SK-N-DZ (cell line): ENCODE results near the gene ADD1.
"Not testable (repeated sequence)": the region's sequence is repeated elsewhere in the genome, so short reads cannot be mapped to it uniquely, and the experiment has no call there.

ENCODE experiments used
- DNase-seq: peaks from one replicate; pipeline ENCODE4 v3.0.0-alpha.2; 2015; ENCODE audit warnings: low spot score

The ADD1 gene

DNA sequence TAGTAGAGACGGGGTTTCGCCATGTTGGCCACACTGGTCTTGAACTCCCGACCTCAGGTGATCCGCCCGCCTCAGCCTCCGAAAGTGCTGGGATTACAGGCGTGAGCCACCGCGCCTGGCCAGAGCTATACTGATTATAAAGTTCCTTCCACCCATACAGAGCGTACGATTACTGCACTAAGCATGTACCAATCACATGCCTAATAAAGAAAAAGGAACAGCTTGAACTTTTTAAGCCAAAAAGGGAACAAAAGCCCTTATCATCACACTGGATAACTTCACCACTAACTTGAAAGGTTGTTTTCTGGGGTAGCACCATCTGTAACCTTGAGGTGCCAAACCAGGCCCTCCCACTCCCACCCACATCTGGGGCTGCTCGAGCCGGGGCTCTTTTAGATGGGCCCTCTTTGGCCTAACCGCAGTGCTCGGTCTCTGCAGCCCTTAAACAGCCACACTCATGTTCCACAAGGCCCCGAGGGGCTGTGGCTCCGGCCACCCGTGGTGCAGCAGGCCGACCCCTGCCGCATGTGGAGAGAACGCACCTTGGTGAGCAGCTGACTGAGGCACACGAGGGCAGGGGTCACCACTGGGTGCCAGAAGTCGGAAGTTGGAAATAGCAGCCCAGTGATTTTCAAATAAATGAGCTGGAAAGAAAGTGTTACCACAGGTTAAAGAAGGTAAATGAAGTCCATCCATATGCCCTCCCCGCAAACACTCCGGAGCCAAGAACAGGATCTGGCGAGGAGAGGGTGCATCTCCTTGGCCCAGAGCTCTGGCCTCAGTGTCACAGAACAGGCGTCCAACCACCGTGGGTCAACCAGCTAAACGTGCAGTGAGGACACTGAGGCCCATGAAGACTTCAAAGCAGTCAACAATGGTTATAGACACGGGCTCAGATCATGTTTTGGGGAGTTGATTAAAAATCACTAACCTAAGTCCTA is 101.2 kb downstream of the ADD1 start:
- DNase-seq: no peak

- DNase-seq: not testable (repeated sequence)
These were observed 102.3 kb downstream of the ADD1 start for GRCh38 chr4:2945619-2946604.

- DNase-seq: no peak
These were observed 103.4 kb downstream of the ADD1 start for GRCh38 chr4:2946812-2947600.

GRCh38 chr4:2947926-2948325 is 104.3 kb downstream of the ADD1 start:
- no peak for DNase-seq

DNA sequence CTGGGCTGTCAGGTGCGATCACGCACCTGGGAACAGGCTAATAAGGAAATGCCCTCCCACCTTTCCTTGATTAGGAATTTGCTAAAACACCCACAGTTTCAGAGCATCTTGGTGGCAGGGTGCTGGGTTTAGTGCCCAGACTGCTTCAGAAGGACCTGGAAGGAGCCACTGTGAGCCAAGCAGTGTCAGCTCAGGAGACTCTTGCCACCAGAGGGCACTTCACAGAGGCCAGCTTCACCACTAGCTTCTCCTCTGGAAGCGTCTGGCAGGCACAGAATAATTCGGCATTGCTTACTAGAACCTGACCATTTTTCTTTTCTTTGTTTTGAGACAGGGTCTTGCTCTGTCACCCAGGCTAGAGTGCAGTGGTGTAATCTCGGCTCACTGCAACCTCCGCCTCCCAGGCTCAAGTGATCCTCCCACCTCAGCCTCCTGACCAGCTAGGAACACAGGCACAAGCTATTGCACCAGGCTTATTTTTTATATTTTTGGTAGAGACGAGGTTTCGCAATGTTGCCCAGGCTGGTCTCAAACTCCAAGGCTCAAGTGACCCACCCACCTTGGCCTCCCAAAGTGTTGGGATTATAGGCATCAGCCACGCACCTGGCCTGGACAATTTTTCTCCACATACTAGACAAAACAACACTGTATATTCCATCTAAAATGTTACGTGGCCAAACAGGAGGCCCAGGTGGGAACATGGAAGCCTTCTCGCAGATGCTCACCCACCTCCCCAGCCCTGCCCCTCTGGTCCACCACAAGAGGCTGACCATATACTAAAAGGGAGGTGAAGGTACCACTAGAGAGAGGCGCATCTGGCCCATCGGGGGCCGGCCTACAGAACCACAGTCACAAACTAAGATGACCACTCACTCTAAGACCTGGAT is 105.5 kb downstream of the ADD1 start:
- no peak for DNase-seq

GRCh38 chr4:2949782-2950125 is 106.1 kb downstream of the ADD1 start:
- DNase-seq: no peak

DNA sequence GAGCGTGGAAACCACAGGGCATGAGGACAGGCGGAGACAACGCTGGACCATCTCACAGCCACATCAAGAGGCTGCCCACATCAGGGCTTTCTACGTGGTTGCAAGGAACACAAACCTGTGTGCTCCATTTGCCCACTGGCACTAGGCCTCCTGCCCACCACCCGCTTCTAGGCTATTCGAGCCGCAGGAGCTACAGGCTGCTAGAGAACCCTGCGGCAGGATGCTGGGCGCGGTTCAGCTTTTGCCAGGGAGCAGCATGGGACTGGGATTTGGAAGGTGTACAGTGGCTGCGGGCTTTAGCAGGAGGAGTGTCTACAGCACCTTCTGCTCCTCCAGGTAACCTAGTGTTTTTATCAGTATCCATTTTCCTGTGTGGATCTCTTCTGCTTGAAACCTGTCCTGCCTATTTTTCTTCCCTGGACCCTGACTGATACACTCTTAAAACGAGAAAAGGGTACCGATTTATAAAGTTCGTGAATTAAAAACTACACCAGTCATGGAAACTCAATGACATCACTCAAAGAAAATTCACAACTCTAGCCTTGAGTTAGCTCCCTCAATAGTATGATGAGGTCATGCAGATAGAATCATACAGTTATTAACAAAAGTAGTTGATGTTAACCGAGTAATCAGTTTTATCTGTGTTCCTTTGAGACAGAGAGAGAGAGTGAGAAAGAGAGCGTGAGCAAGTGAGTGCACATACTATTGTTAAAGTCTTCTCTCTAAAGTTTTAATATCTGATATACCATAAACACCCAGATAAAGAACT is 106.8 kb downstream of the ADD1 start:
- no peak for DNase-seq

- DNase-seq: no peak
These were observed 109.9 kb downstream of the ADD1 start for GRCh38 chr4:2953496-2953895.

DNA sequence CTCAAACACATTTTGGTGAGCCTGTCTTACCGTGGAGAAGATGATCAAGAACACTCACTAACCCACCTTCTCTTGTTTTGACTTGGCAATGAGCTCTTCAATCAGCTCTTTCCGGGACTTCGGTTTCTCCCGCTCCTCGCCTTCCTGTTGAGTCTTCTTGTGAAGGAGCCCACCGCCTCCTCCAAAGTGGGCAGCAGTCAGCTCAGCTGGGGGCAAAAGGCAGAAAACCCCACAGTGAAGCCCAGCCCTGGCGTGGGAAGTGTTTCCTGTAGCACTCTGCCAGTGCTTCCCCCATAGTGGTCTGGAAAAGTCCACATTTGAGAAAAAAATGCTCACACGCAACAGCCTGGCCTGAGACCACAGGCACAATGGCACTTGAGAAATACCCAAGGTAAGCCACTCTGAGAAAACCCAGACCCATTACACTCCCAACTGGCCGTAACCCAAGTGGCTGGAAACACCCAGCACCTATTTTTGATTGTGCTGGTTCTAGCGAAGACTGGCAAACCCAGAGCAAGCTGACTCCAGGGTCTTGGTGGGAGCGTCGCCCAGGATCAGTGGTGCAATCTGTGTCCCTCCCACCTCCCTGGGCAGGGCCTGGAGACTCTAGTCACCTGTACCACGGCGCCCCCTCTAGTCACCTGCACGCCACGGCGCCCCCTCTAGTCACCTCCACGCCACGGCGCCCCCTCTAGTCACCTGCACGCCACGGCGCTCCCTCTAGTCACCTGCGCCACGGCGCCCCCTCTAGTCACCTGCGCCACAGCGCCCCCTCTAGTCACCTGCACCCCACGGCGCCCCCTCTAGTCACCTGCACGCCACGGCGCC is 110.9 kb downstream of the ADD1 start:
- no peak for DNase-seq

- not testable (repeated sequence) for DNase-seq
These were observed 111.8 kb downstream of the ADD1 start for GRCh38 chr4:2955186-2956044.

- DNase-seq: no peak
These were observed 114.8 kb downstream of the ADD1 start for GRCh38 chr4:2958446-2958845.

- not testable (repeated sequence) for DNase-seq
These were observed 116.8 kb downstream of the ADD1 start for GRCh38 chr4:2960450-2960849.

DNA sequence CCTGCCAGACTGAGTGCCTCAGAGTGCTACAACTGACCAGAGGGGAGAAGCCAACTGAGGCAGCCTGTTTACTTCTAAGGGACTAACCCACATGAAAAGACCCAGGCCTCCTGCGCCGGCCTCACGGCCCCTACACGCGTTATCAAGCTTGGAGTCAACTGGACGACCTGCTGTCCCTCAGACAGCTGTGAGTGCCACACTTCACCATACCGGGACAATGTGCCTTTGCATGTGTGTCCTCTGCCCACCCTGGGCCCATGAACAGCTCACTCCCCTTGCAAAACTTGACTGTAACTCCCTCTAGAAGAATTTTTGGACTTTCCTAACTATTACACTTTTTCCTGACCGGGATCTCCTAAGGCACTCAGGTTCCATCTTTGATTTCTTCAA is 117.8 kb downstream of the ADD1 start:
- DNase-seq: peak; percentile 73

- peak; percentile 42 for DNase-seq
These were observed 118.3 kb downstream of the ADD1 start for GRCh38 chr4:2961811-2962441.

GRCh38 chr4:2962614-2963174 is 119.0 kb downstream of the ADD1 start:
- peak; percentile 80 for DNase-seq

DNA sequence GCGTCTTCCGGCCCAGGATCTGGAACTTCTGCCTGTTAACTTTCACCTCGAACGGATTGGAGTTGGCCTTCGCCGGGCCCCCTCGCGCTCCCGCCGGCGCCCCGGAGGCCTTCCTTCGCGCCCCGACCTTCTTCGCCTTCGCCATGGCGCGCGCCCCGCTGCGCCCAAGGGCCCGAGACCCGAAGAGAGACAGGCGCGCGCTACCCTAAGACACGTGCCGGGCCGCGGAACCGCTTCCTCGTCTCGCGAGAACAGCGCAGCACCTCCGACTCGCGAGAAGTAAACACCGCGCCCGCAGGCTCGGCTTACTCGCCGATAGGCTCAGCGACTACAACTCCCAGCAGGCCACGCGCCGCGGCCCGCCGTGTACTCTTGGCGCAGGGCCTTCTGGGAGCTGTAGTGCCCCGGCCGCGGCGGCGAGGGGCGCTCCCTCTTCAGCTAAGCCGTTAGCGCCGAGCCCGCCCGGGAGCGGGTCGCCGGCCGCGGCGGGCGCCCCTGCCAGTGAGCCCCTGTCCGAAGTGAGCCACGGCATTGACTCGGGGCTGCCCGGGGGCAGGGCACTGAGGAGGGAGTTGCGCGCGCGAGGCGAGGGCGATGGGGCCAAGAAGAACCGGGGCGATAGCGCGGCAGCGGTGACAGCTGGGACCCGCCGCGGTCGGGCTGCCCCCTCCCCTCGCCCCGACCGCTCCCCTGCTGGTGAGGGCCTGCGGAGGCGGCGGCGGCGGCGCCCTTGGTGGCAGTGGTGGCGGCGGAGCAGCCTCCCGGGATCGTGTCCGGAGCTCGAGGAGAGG is 119.7 kb downstream of the ADD1 start, which contains the start of the genes GRK4 and NOP14:
Gene GRK4 (plus strand): TSS at position 397 of the 791 bp plus-strand sequence. CDS start 500 bp downstream, outside the sequence.
Gene NOP14 (minus strand): TSS at position 232 of the 791 bp plus-strand sequence. CDS start 87 bp downstream, at position 145.
- peak; percentile 98 for DNase-seq
